Mucosa of rectum (tissue), 2 donors: Measurements from ENCODE around the gene BMP5.

Experiments
- H3K27ac ChIP-seq, 2 donors: one replicate each; pipeline ENCODE4 v1.7.0; 2013; ENCODE audit warnings: inconsistent platforms in 2 of 2, low read depth in 2 of 2, low read length in 2 of 2
- H3K27me3 ChIP-seq, 2 donors: one replicate each; pipeline ENCODE4 v1.7.0; 2013; ENCODE audit warnings: low read length in 2 of 2; ENCODE audit not compliant: control insufficient read depth in 2 of 2, insufficient read depth in 2 of 2
- H3K36me3 ChIP-seq, 2 donors: one replicate each; pipeline ENCODE4 v1.7.0; 2013; ENCODE audit warnings: low read length in 2 of 2; ENCODE audit not compliant: control insufficient read depth in 2 of 2, insufficient read depth in 2 of 2
- H3K4me1 ChIP-seq, 2 donors: one replicate each; pipeline ENCODE4 v1.7.0; 2013; ENCODE audit warnings: low read length in 2 of 2, mild to moderate bottlenecking in 1 of 2; ENCODE audit not compliant: control insufficient read depth in 2 of 2, insufficient read depth in 2 of 2
- H3K4me3 ChIP-seq, 2 donors: one replicate each; pipeline ENCODE4 v1.7.0; 2013; ENCODE audit warnings: low read length in 2 of 2
- H3K9ac ChIP-seq, 2 donors: one replicate each; pipeline ENCODE4 v1.7.0; 2013; ENCODE audit warnings: low read length in 2 of 2, low read depth in 1 of 2, mild to moderate bottlenecking in 1 of 2
- H3K9me3 ChIP-seq, 2 donors: one replicate each; pipeline ENCODE4 v1.7.0; 2013; ENCODE audit warnings: low read length in 2 of 2; ENCODE audit not compliant: control insufficient read depth in 2 of 2
- donor health status: healthy.
- donor health status: Normal muscosa, but diverticular disease.

The BMP5 gene

GRCh38 chr6:55874316-55874715 lies 1.1 kb downstream of the BMP5 start:
- H3K4me1 ChIP-seq, result no peaks in the 10 kb centered on the region
- H3K9me3 ChIP-seq, result no peaks in the 10 kb centered on the region
- H3K27me3 ChIP-seq, result no peaks in the 10 kb centered on the region
- H3K4me3 ChIP-seq, result peak overlapping the region; percentile 37 to 45
- no peaks in the 10 kb centered on the region for H3K36me3 ChIP-seq
- H3K9ac ChIP-seq, result peak overlapping the region in 1 of 2 donors; percentile 24
- H3K27ac ChIP-seq, result peak overlapping the region in 1 of 2 donors; percentile 63

GRCh38 chr6:55872866-55873265 lies 2.5 kb downstream of the BMP5 start:
- Histone ChIP-seq H3K27ac (no peak overlapping the region), H3K36me3 (no peaks in the 10 kb centered on the region), H3K9me3 (no peaks in the 10 kb centered on the region), H3K4me3 (peak overlapping the region; percentile 23 to 49), H3K9ac (no peak overlapping the region), H3K4me1 (no peaks in the 10 kb centered on the region), H3K27me3 (no peaks in the 10 kb centered on the region)

DNA sequence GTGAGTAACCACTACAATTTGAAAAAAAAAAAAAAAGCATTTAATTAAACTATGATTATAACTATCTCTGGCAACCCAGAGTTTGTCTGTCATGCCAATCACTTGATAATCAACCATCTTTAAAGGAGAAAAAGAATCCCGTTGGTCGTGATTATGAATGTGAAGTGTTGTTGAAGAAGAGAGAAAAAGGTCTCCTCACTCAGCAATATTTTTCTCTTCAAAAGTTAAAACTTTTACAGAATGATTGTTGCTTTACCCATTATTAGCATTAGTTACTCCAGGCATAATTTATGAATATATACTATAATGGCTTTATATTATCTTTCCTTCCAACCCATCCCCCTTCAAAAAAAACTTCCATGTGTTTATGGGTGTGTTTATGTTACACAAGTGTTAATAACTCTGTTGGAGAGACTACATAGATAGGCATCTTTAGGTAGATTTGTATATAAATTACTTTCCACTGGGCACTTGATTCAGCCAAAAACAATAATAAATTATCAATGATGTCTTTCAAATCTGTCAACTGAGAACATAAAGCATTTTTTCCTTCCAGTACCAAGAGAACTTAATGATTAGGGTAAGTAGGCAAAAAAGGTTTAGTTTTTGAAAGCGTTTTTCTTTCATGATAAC lies 5.1 kb downstream of the BMP5 start:
- H3K27ac ChIP-seq, result no peak overlapping the region
- H3K4me3 ChIP-seq, result peak overlapping the region in 1 of 2 donors; percentile 1

GRCh38 chr6:55869674-55870073 lies 5.7 kb downstream of the BMP5 start:
- Histone ChIP-seq H3K4me3 (peak overlapping the region in 1 of 2 donors; percentile 5), H3K4me1 (no peaks in the 10 kb centered on the region), H3K36me3 (no peaks in the 10 kb centered on the region), H3K27ac (peak overlapping the region in 1 of 2 donors; percentile 5), H3K9ac (no peak overlapping the region), H3K9me3 (no peaks in the 10 kb centered on the region), H3K27me3 (no peaks in the 10 kb centered on the region)

More for the DNA sequence above, 5.1 kb downstream of the BMP5 start:
- H3K9me3 ChIP-seq, result no peaks in the 10 kb centered on the region
- H3K4me1 ChIP-seq, result no peaks in the 10 kb centered on the region
- H3K27me3 ChIP-seq, result no peaks in the 10 kb centered on the region
- no peak overlapping the region for H3K9ac ChIP-seq
- no peaks in the 10 kb centered on the region for H3K36me3 ChIP-seq

DNA sequence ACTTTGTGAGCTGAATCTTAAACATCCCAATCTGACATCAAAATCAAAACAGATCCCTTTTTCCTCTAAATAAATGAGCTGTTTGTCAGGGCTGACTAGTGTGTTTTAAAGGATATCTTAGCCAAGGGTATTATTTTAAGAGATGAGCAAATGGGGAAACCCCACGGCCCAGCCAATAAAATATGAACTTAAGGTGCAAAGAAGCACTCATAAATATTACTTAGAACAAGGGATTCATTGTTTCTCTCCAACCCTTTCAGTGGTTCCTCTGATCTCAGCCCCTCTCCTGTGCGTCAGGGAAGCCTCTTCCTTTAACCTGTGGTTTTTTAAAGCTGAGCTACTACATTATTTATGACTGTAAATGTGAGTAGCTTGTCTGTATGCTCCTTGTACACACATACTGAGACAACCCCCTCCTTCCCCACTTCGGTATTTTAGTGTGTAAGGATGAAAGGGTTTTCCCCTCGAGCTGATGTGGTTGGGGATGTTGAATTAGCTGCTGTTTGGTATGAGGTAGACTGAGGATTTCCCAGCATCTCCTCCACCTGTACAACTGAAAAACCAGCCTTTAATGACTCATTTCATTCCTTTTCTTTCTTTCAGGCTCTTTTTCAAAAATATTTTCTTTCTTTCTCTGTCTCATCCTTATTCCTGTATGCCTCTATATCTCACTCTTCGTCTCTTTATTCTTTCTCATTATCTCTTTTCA lies 6.5 kb downstream of the BMP5 start:
- no peaks in the 10 kb centered on the region for H3K4me1 ChIP-seq
- no peaks in the 10 kb centered on the region for H3K36me3 ChIP-seq
- H3K9ac ChIP-seq, result no peak overlapping the region
- no peaks in the 10 kb centered on the region for H3K27me3 ChIP-seq
- no peaks in the 10 kb centered on the region for H3K9me3 ChIP-seq
- H3K4me3 ChIP-seq, result no peak overlapping the region
- H3K27ac ChIP-seq, result peak overlapping the region; percentile 9 to 11

- H3K9me3 ChIP-seq, result no peaks in the 10 kb centered on the region
- H3K27me3 ChIP-seq, result no peaks in the 10 kb centered on the region
- no peaks in the 10 kb centered on the region for H3K36me3 ChIP-seq
- no peak overlapping the region for H3K27ac ChIP-seq
- no peak overlapping the region for H3K9ac ChIP-seq
- no peaks in the 10 kb centered on the region for H3K4me1 ChIP-seq
- H3K4me3 ChIP-seq, result no peak overlapping the region
These were observed 7.2 kb downstream of the BMP5 start for GRCh38 chr6:55868176-55868575.

- Histone ChIP-seq H3K9ac (no peak overlapping the region), H3K4me1 (no peaks in the 10 kb centered on the region), H3K9me3 (no peaks in the 10 kb centered on the region), H3K4me3 (no peak overlapping the region), H3K36me3 (no peaks in the 10 kb centered on the region), H3K27ac (no peak overlapping the region), H3K27me3 (no peaks in the 10 kb centered on the region)
These were observed 9.3 kb downstream of the BMP5 start for GRCh38 chr6:55866128-55866527.

GRCh38 chr6:55853008-55854001 lies 22.1 kb downstream of the BMP5 start:
- no peak overlapping the region for H3K9ac ChIP-seq

DNA sequence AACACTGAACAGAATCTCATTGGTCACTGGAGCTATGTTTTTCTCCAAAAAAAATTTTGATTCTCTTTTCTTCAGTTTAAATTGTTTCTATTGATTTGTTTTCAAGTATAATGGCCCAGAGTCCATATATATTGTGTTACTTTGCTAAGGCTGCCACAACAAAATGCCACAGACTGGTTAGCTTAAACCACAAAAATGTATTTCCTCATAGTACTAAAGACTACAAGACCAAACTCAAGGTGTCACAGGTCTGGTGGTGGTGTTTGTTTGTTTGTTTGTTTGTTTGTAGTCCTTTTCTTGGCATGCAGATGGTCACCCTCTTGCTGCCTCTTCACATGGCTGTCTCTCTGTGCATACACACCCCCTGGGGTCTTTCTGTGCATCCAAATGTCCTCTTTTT lies 34.0 kb downstream of the BMP5 start:
- no peaks in the 10 kb centered on the region for H3K27me3 ChIP-seq

More at GRCh38 chr6:55853008-55854001, 22.1 kb downstream of the BMP5 start:
- no peaks in the 10 kb centered on the region for H3K36me3 ChIP-seq
- H3K4me3 ChIP-seq, result no peak overlapping the region
- H3K4me1 ChIP-seq, result no peaks in the 10 kb centered on the region
- no peaks in the 10 kb centered on the region for H3K9me3 ChIP-seq
- H3K27me3 ChIP-seq, result no peaks in the 10 kb centered on the region
- H3K27ac ChIP-seq, result no peak overlapping the region

DNA sequence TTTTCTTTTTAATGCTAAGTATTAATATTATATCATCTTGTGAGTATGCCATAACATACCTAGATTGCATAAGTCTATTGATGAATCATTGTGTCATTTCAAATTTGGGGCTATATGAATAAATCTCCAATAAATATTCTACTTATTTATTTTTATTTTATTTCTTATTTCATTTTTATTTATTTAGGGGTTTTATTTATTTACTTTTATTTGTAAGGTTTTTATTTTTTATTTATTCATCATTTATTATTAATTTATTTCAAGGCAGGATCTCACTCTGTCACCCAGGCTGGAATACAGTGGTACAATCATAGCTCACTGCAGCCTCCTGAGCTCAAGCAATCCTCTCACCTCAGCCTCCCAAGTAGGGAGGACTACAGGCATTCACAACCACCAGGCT lies 36.3 kb downstream of the BMP5 start:
- Histone ChIP-seq H3K9ac (no peak overlapping the region), H3K27me3 (no peaks in the 10 kb centered on the region), H3K36me3 (no peaks in the 10 kb centered on the region), H3K4me3 (no peak overlapping the region), H3K27ac (no peak overlapping the region), H3K4me1 (peaks cover 0 to 4% of the 10 kb centered on the region in 2 donors), H3K9me3 (no peaks in the 10 kb centered on the region)

More for the DNA sequence above, 34.0 kb downstream of the BMP5 start:
- Histone ChIP-seq H3K4me3 (no peak overlapping the region), H3K9ac (no peak overlapping the region), H3K36me3 (no peaks in the 10 kb centered on the region), H3K9me3 (no peaks in the 10 kb centered on the region), H3K27ac (no peak overlapping the region), H3K4me1 (peaks cover 0 to 2% of the 10 kb centered on the region in 2 donors)
